SU-DHL-6 (cell line): Measurements from ENCODE around the gene GRIK2.

Experiments used
- H2AFZ ChIP-seq: fragments of 200-600 bp; sonication (generic); 2 replicates; pipeline ENCODE4 v1.6.1; 2014; ENCODE audit warnings: low read depth, mild to moderate bottlenecking, moderate library complexity, mixed read lengths, antibody characterized with exemption, low read length; ENCODE audit not compliant: severe bottlenecking
- H3F3A ChIP-seq: fragments of 200-600 bp; shearing (Covaris generic); 2 replicates; pipeline ENCODE4 v1.6.0; 2016; ENCODE audit warnings: antibody characterized with exemption, mild to moderate bottlenecking; ENCODE audit not compliant: insufficient read depth
- H3K27ac ChIP-seq: fragments of 200-600 bp; sonication (generic); 2 replicates; pipeline ENCODE4 v1.5.1; 2016; ENCODE audit warnings: low read depth, mild to moderate bottlenecking, low read length, moderate library complexity, mixed read lengths
- H3K27me3 ChIP-seq: fragments of 200-600 bp; sonication (generic), shearing (Covaris generic); 2 replicates; pipeline ENCODE4 v1.6.0; 2014; ENCODE audit warnings: mild to moderate bottlenecking, low read length
- H3K36me3 ChIP-seq: fragments of 200-600 bp; sonication (generic); 2 replicates; pipeline ENCODE4 v1.6.1; 2014; ENCODE audit warnings: mild to moderate bottlenecking, low read length, mixed read lengths
- H3K4me2 ChIP-seq: fragments of 300-600, 200-600 bp; shearing (Covaris generic), sonication (generic); 2 replicates; pipeline ENCODE4 v1.6.0; 2014; ENCODE audit warnings: low read length, low read depth, mild to moderate bottlenecking; ENCODE audit not compliant: poor library complexity, severe bottlenecking
- H3K4me3 ChIP-seq: fragments of 200-600 bp; sonication (generic); 2 replicates; pipeline ENCODE4 v1.5.1; 2014; ENCODE audit warnings: antibody characterized with exemption, low read length, mild to moderate bottlenecking, mixed read lengths; ENCODE audit not compliant: insufficient read depth, poor library complexity, severe bottlenecking
- H3K79me2 ChIP-seq: fragments of 200-600 bp; sonication (generic); 2 replicates; pipeline ENCODE4 v1.6.1; 2014; ENCODE audit warnings: mild to moderate bottlenecking, low read length, moderate library complexity; ENCODE audit not compliant: insufficient read depth
- H3K9ac ChIP-seq: fragments of 200-600 bp; sonication (generic); 2 replicates; pipeline ENCODE4 v1.7.0; 2014; ENCODE audit warnings: mild to moderate bottlenecking, low read length
- H3K9me2 ChIP-seq: fragments of 200-600 bp; sonication (generic); replicated peaks from 2 replicates; pipeline ENCODE4 v1.6.1; 2014; ENCODE audit warnings: low read length; ENCODE audit not compliant: insufficient read depth
- H3K9me3 ChIP-seq: fragments of 200-600 bp; sonication (generic); 2 replicates; pipeline ENCODE4 v1.6.1; 2014; ENCODE audit warnings: low read length, mixed read lengths; ENCODE audit not compliant: insufficient read depth
- H4K20me1 ChIP-seq: fragments of 200-600 bp; sonication (generic); 2 replicates; pipeline ENCODE4 v1.6.1; 2014; ENCODE audit warnings: low read depth, mild to moderate bottlenecking, antibody characterized with exemption, low read length, moderate library complexity, mixed read lengths
- EZH2phosphoT487 ChIP-seq: fragments of 200-600 bp; sonication (generic), shearing (Covaris generic); conservative IDR thresholded peaks from 2 replicates; pipeline ENCODE4 v1.6.1; 2018; ENCODE audit warnings: mild to moderate bottlenecking, antibody characterized with exemption, low read length, moderate library complexity, mixed read lengths
- TF ChIP-seq, protein P1 (sequence below): fragments of 200-600 bp; sonication (generic); IDR thresholded peaks from one replicate; pipeline ENCODE4 v1.5.1; 2017; ENCODE audit warnings: antibody characterized with exemption, mild to moderate bottlenecking, low read length, moderate library complexity; ENCODE audit not compliant: insufficient read depth, poor library complexity, severe bottlenecking

Gene GRIK2

DNA sequence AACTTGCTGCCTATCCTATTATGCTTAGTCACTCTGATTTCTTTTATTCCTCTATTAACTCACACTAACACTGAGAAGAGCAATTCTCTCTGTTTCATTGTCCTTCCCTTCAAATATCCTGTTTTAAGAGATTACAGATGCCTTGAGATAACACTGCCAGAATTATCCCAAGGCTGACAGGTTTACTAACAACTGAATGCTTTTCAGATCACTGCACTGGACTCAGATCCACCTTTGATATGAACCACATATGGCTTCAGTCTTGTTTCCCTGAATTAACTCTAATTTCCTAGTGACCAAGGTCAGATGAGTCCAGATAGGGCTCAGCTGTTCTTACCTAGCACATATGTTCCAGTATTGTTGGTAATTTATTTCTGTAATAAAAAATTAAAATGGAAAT, 633.1 kb downstream of the GRIK2 start:
- H3K36me3 ChIP-seq = no peaks in the 10 kb centered on the region

DNA sequence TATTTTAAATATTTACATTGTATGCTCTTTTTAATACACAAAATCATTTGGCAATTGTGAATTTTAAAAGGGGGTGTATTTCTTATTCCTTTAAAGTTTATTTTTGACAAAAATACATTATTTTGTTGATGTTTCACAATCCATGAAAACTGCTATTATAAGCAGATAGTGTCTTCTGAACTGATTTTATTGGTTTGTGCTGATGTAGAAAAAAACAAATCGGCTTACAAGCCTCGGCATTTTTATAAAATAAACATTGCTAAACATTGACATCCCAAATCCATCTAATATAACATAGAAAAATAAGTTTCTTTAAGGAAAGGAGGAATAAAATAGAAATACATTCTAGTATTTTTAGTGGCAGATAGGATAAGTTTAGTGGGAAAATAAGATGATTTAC, 634.7 kb downstream of the GRIK2 start:
- H3K27me3 ChIP-seq = no peaks in the 10 kb centered on the region

More for the DNA sequence above, 633.1 kb downstream of the GRIK2 start:
- Histone ChIP-seq H3K79me2 (no peaks in the 10 kb centered on the region), H3K9ac (no peak overlapping the region), H3F3A (no peaks in the 10 kb centered on the region), H3K27me3 (no peaks in the 10 kb centered on the region), H2AFZ (no peak overlapping the region), H3K27ac (no peak overlapping the region), H3K9me2 (no peaks in the 10 kb centered on the region), H4K20me1 (no peaks in the 10 kb centered on the region), H3K9me3 (no peaks in the 10 kb centered on the region), H3K4me2 (no peak overlapping the region), H3K4me3 (no peak overlapping the region)
- TF ChIP-seq, protein P1, sequence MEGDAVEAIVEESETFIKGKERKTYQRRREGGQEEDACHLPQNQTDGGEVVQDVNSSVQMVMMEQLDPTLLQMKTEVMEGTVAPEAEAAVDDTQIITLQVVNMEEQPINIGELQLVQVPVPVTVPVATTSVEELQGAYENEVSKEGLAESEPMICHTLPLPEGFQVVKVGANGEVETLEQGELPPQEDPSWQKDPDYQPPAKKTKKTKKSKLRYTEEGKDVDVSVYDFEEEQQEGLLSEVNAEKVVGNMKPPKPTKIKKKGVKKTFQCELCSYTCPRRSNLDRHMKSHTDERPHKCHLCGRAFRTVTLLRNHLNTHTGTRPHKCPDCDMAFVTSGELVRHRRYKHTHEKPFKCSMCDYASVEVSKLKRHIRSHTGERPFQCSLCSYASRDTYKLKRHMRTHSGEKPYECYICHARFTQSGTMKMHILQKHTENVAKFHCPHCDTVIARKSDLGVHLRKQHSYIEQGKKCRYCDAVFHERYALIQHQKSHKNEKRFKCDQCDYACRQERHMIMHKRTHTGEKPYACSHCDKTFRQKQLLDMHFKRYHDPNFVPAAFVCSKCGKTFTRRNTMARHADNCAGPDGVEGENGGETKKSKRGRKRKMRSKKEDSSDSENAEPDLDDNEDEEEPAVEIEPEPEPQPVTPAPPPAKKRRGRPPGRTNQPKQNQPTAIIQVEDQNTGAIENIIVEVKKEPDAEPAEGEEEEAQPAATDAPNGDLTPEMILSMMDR = no peak
- TF ChIP-seq EZH2phosphoT487 = no peak

DNA sequence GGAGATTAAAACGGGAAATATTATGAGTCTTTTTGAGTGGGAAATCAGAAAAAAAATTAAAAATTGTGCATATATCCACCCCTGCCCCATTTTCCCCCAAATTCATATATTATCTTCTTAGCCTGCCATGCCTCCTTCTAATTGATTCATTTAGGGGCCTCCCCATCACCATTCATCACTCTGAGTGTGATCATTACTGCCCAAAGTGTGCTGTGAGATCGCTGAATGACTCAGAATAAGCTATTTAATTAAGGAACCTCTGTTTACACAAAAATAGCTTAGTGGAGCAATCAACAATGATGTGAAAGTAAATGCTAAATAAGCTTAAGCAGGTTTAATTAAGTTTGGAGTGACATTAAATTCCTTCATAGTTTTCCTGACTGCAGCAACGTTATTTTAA, 645.5 kb downstream of the GRIK2 start:
- no peak overlapping the region for H2AFZ ChIP-seq
- no peaks in the 10 kb centered on the region for H3K79me2 ChIP-seq
- H3K27ac ChIP-seq = no peak overlapping the region
- no peak overlapping the region for H3K4me2 ChIP-seq
- no peak overlapping the region for H3K4me3 ChIP-seq
- H3K9me2 ChIP-seq = no peaks in the 10 kb centered on the region
- H3K9me3 ChIP-seq = no peaks in the 10 kb centered on the region; the same call in 1 of the 2 replicates
- H3K9ac ChIP-seq = no peak overlapping the region
- no peaks in the 10 kb centered on the region for H3F3A ChIP-seq
- no peaks in the 10 kb centered on the region for H3K27me3 ChIP-seq
- no peak for TF ChIP-seq EZH2phosphoT487
- H3K36me3 ChIP-seq = no peaks in the 10 kb centered on the region
- H4K20me1 ChIP-seq = no peaks in the 10 kb centered on the region

More for the DNA sequence above, 634.7 kb downstream of the GRIK2 start:
- Histone ChIP-seq H3K4me3 (no peak overlapping the region), H2AFZ (no peak overlapping the region), H3F3A (no peaks in the 10 kb centered on the region), H3K9me3 (no peaks in the 10 kb centered on the region), H3K9ac (no peak overlapping the region), H3K4me2 (no peak overlapping the region), H3K79me2 (no peaks in the 10 kb centered on the region), H3K36me3 (no peaks in the 10 kb centered on the region), H3K27ac (no peak overlapping the region), H3K9me2 (no peaks in the 10 kb centered on the region), H4K20me1 (no peaks in the 10 kb centered on the region)
- TF ChIP-seq, protein P1 = no peak
- TF ChIP-seq EZH2phosphoT487 = no peak

DNA sequence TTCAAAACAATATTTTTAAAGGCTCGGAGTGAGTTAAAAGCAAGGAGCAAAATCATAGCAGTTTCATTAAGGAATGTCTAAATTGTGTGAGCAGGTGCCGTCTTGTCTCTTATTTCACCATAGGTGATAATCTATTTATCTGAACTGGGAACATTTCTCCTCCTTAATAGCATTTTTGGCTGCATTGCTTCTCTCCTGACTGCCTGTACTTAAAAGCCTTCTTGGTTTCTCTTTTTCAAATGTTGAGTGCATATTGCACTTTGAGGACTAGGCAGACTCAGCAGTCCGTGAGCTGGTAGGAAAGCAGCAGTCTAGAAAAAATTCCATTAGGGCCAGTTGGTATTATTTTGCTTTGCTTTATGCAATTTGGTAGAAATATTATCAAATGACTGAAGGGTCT, 645.9 kb downstream of the GRIK2 start:
- Histone ChIP-seq H3K9ac (no peak overlapping the region), H3K4me2 (no peak overlapping the region), H3K9me3 (no peaks in the 10 kb centered on the region; the same call in 1 of the 2 replicates), H3K36me3 (no peaks in the 10 kb centered on the region), H3K27ac (no peak overlapping the region), H3K9me2 (no peaks in the 10 kb centered on the region), H2AFZ (no peak overlapping the region), H3K27me3 (no peaks in the 10 kb centered on the region), H3K4me3 (no peak overlapping the region), H3K79me2 (no peaks in the 10 kb centered on the region), H3F3A (no peaks in the 10 kb centered on the region), H4K20me1 (no peaks in the 10 kb centered on the region)
- TF ChIP-seq EZH2phosphoT487 = no peak
- TF ChIP-seq, protein P1 = no peak
